Endothelial cell of umbilical vein (primary cell): ENCODE results near the gene CERK. TPM values are rescaled to one million over a fixed set of nuclear protein-coding genes. Genes with fewer than 3 reads are reported as not detected.

Experiments used
- BruUV-seq: library from RNA; stranded (reverse); fragments of 400-500 nt; replicated peaks from 2 replicates; lab custom pipeline; 2021; lab: Mats Ljungman, UMichigan
- CTCF ChIA-PET: fragments of 300-600, 350-600 bp; sonication (Branson Sonifier 250); formaldehyde crosslinking; loops from one replicate; lab custom pipeline; 2021; ENCODE audit warnings: antibody characterized with exemption, inconsistent platforms; lab: Charles Lee
- POLR2A ChIA-PET: fragments of 300-600, 350-600 bp; sonication (Branson Sonifier 250); formaldehyde crosslinking; loops from one replicate; lab custom pipeline; 2021; ENCODE audit warnings: antibody characterized with exemption, inconsistent platforms; lab: Charles Lee
- DNase-seq: peaks from one replicate; pipeline ENCODE4 v3.0.0-alpha.2; 2011; ENCODE audit warnings: low read depth, low spot score
- FAIRE-seq: peaks from 2 replicates; lab custom pipeline; 2011; peaks lifted over from hg19 to GRCh38; lab: Jason Lieb, UNC
- H2AFZ ChIP-seq: 2 replicates; pipeline ENCODE4 v1.6.0; 2012; ENCODE audit warnings: low read depth, low read length, control low read depth, inconsistent platforms
- H3K27ac ChIP-seq: 2 replicates; pipeline ENCODE4 v1.5.1; 2011; ENCODE audit warnings: low read depth, mild to moderate bottlenecking, control low read depth, low read length, moderate library complexity; ENCODE audit not compliant: insufficient read depth
- H3K27me3 ChIP-seq, 2 experiments: 2 replicates each; pipeline versions ENCODE4 v1.6.0 to v1.6.1; 2011; ENCODE audit warnings: low read length in 2 of 2, mixed read lengths in 1 of 2; ENCODE audit not compliant: control insufficient read depth in 2 of 2, insufficient read depth in 2 of 2
- H3K36me3 ChIP-seq, 2 experiments: 2 replicates in 1 of 2; 3 replicates in 1 of 2; pipeline ENCODE4 v1.5.1; 2011; ENCODE audit warnings: low read length in 2 of 2, mild to moderate bottlenecking in 1 of 2, moderate library complexity in 1 of 2; ENCODE audit not compliant: control insufficient read depth in 2 of 2, insufficient read depth in 2 of 2; ENCODE audit errors: extremely low read depth in 1 of 2
- H3K4me1 ChIP-seq: 3 replicates; pipeline ENCODE4 v1.5.1; 2011; ENCODE audit warnings: mild to moderate bottlenecking, low read length; ENCODE audit not compliant: control insufficient read depth, insufficient read depth; ENCODE audit errors: extremely low read depth
- H3K4me2 ChIP-seq: 2 replicates; pipeline ENCODE4 v1.6.1; 2011; ENCODE audit warnings: low read length, control low read depth, mixed read lengths; ENCODE audit not compliant: insufficient read depth
- H3K4me3 ChIP-seq, 3 experiments: fragments of 200-600 bp in 1 of 3; sonication (generic), shearing (Covaris generic) in 1 of 3; replicated peaks in 1 of 3; 2 replicates each; pipeline ENCODE4 v1.5.1; 2011 to 2016; ENCODE audit warnings: control low read depth in 3 of 3, low read length in 3 of 3, mild to moderate bottlenecking in 2 of 3, inconsistent platforms in 1 of 3, low read depth in 1 of 3, moderate library complexity in 1 of 3; ENCODE audit not compliant: insufficient read depth in 1 of 3
- H3K79me2 ChIP-seq: 2 replicates; pipeline ENCODE4 v1.6.0; 2012; ENCODE audit warnings: low read length, inconsistent platforms; ENCODE audit not compliant: control insufficient read depth, insufficient read depth
- H3K9ac ChIP-seq: replicated peaks from 2 replicates; pipeline ENCODE3; 2011; ENCODE audit warnings: low read length, control low read depth; ENCODE audit not compliant: insufficient read depth; ENCODE audit errors: extremely low read depth
- H3K9me1 ChIP-seq: replicated peaks from 3 replicates; pipeline ENCODE4 v1.6.0; 2011; ENCODE audit warnings: mild to moderate bottlenecking, low read length; ENCODE audit not compliant: control insufficient read depth, insufficient read depth; ENCODE audit errors: extremely low read depth
- H3K9me3 ChIP-seq: replicated peaks from 2 replicates; pipeline ENCODE4 v1.5.1; 2012; ENCODE audit warnings: low read length, inconsistent platforms; ENCODE audit not compliant: control insufficient read depth, insufficient read depth
- H4K20me1 ChIP-seq: replicated peaks from 2 replicates; pipeline ENCODE3; 2011; ENCODE audit warnings: mild to moderate bottlenecking, low read length; ENCODE audit not compliant: control insufficient read depth, insufficient read depth; ENCODE audit errors: extremely low read depth
- EZH2 ChIP-seq: IDR thresholded peaks from 2 replicates; pipeline ENCODE4 v1.6.1; 2012; ENCODE audit warnings: borderline replicate concordance, low read depth, mild to moderate bottlenecking, moderate library complexity, low read length, inconsistent platforms; ENCODE audit not compliant: severe bottlenecking
- FOS ChIP-seq: IDR thresholded peaks from 2 replicates; pipeline ENCODE4 v1.6.1; 2011; ENCODE audit warnings: mild to moderate bottlenecking, low read length, moderate library complexity, borderline replicate concordance; ENCODE audit not compliant: insufficient read depth
- GATA2 ChIP-seq: IDR thresholded peaks from 2 replicates; pipeline ENCODE4 v1.7.0; 2011; ENCODE audit warnings: low read depth, mild to moderate bottlenecking, moderate library complexity, mixed read lengths, low read length; ENCODE audit not compliant: insufficient read length, insufficient read depth
- JUN ChIP-seq: IDR thresholded peaks from 2 replicates; pipeline ENCODE4 v1.6.1; 2011; ENCODE audit warnings: borderline replicate concordance, low read depth; ENCODE audit not compliant: insufficient read length, insufficient read depth
- MAX ChIP-seq: IDR thresholded peaks from 2 replicates; pipeline ENCODE4 v1.6.1; 2011; ENCODE audit not compliant: insufficient read depth, insufficient read length
- MYC ChIP-seq: IDR thresholded peaks from one replicate; pipeline ENCODE4 v1.6.1; 2011; ENCODE audit warnings: mild to moderate bottlenecking, low read depth, low read length
- POLR2A ChIP-seq: IDR thresholded peaks from 2 replicates; pipeline ENCODE4 v1.6.1; 2012; ENCODE audit warnings: low read depth, mild to moderate bottlenecking, control low read depth, low read length
- POLR2AphosphoS5 ChIP-seq: IDR thresholded peaks from 2 replicates; pipeline ENCODE4 v1.6.1; 2012; ENCODE audit warnings: low read depth, mild to moderate bottlenecking, control low read depth, low read length, moderate library complexity; ENCODE audit not compliant: insufficient read depth
- dilution Hi-C: fragments of 300-500 bp; cut with MboI; formaldehyde crosslinking; loops from one replicate; pipeline ENCODE4 v1.15.0; 2019; ENCODE audit warnings: low sequenced_read_pairs; ENCODE audit not compliant: extremely low pct_ligation_motif_present
- intact Hi-C: fragments of 100-400 bp; cut with micrococcal nuclease; formaldehyde crosslinking; loops from one replicate; pipeline ENCODE4 v1.10.0; 2022
- polyA plus RNA-seq, 4 experiments: library from polyadenylated mRNA; depleted of rRNA in 3 of 4; stranded (reverse) in 3 of 4; unstranded in 1 of 4; fragments of >200 nt; gene quantifications; 2 replicates each; pipeline versions ENCODE4 v1.2.1 to v1.2.3, GENCODE V29; 2011 to 2012; ENCODE audit warnings: missing spikeins in 1 of 4
- total RNA-seq: library from RNA; stranded (reverse); gene quantifications from 2 replicates; pipeline ENCODE4 v1.2.3, GENCODE V29; 2021
- TF ChIP-seq, protein P1 (sequence below), 2 donors: IDR thresholded peaks; 1 replicate in 1 of 2; 2 replicates in 1 of 2; pipeline ENCODE4 v1.5.1; 2011; ENCODE audit warnings: low read length in 2 of 2, mild to moderate bottlenecking in 2 of 2, moderate library complexity in 2 of 2, control low read depth in 1 of 2, inconsistent platforms in 1 of 2, low read depth in 1 of 2; ENCODE audit not compliant: insufficient read depth in 1 of 2; ENCODE audit errors: extremely low read depth in 1 of 2

Gene CERK
- total and polyA plus RNA-seq, 2 donors (not counting 3 experiments of a cell fraction or from before 2014, with no cell fraction given): 61.1 to 88.0 TPM

GRCh38 chr22:46769706-46770105 is 31.7 kb upstream of the CERK start:
- no peaks in the 10 kb centered on the region for H3K9me1 ChIP-seq
- ChIA-PET CTCF (interaction anchor here (3.7 kb wide), 1 partner anchor 11 kb away, joined by 12 read pairs; no protein-coding TSS in a partner anchor), POLR2A (no interaction called here)
- H3K27me3 ChIP-seq: no peaks in the 10 kb centered on the region
- dilution Hi-C loops (no loop called here), intact Hi-C loops (no loop called here)
- no peak for DNase-seq
- no peak for FAIRE-seq
- no peak overlapping the region for H3K9ac ChIP-seq
- H3K4me2 ChIP-seq: no peak overlapping the region
- peaks cover 18% of the 10 kb centered on the region for H3K4me1 ChIP-seq
- peaks cover 48% of the 10 kb centered on the region for H3K79me2 ChIP-seq
- BruUV-seq: no TSS peak
- no peak overlapping the region for H2AFZ ChIP-seq
- peaks cover 0 to 2% of the 10 kb centered on the region in 2 experiments for H3K36me3 ChIP-seq
- H3K27ac ChIP-seq: no peak overlapping the region
- H3K4me3 ChIP-seq: no peak overlapping the region
- H4K20me1 ChIP-seq: no peaks in the 10 kb centered on the region
- H3K9me3 ChIP-seq: no peaks in the 10 kb centered on the region
- TF ChIP-seq JUN (no peak), EZH2 (no peak), MYC (no peak), FOS (no peak), MAX (no peak), POLR2A (no peak), GATA2 (no peak), POLR2AphosphoS5 (no peak)
- TF ChIP-seq, protein P1, sequence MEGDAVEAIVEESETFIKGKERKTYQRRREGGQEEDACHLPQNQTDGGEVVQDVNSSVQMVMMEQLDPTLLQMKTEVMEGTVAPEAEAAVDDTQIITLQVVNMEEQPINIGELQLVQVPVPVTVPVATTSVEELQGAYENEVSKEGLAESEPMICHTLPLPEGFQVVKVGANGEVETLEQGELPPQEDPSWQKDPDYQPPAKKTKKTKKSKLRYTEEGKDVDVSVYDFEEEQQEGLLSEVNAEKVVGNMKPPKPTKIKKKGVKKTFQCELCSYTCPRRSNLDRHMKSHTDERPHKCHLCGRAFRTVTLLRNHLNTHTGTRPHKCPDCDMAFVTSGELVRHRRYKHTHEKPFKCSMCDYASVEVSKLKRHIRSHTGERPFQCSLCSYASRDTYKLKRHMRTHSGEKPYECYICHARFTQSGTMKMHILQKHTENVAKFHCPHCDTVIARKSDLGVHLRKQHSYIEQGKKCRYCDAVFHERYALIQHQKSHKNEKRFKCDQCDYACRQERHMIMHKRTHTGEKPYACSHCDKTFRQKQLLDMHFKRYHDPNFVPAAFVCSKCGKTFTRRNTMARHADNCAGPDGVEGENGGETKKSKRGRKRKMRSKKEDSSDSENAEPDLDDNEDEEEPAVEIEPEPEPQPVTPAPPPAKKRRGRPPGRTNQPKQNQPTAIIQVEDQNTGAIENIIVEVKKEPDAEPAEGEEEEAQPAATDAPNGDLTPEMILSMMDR (IDR thresholded peaks at IDR 0.05; ENCODE audit: extremely low read depth in 1 of 2, insufficient read depth in 1 of 2, low read depth in 1 of 2, low read length in 2 of 2): no peak
